IMR-90 (cell line): ENCODE data around the gene OR6J1. TPM values are rescaled to one million over a fixed set of nuclear protein-coding genes. Genes with fewer than 3 reads are reported as not detected.
"Not testable (repeated sequence)": the region's sequence is repeated elsewhere in the genome, so short reads cannot be mapped to it uniquely, and the experiment has no call there.

Source experiments
- ATAC-seq: fragments of 200-7000 bp; cut with Tn5 transposase; 2 replicates; pipeline ENCODE4 v1.9.1; 2020; ENCODE audit warnings: low read depth, mild to moderate bottlenecking, moderate library complexity
- BruUV-seq: library from RNA; stranded (reverse); fragments of 400-500 nt; replicated peaks from 2 replicates; lab custom pipeline; 2021; lab: Mats Ljungman, UMichigan
- CTCF ChIA-PET: fragments of 300-600 bp; formaldehyde crosslinking; extraction: SDS; loops from one replicate; lab custom pipeline; 2021; ENCODE audit warnings: antibody characterized with exemption; lab: Yijun Ruan, JAX
- POLR2A ChIA-PET: fragments of 300-600 bp; sonication (Branson Sonifier 250); formaldehyde crosslinking; loops from one replicate; lab custom pipeline; 2022; ENCODE audit warnings: antibody characterized with exemption; ENCODE audit not compliant: unreplicated experiment; lab: Charles Lee
- DNase-seq: peaks from one replicate; pipeline ENCODE4 v3.0.0; 2013
- H2AFZ ChIP-seq: replicated peaks from 2 replicates; pipeline ENCODE3; 2013; ENCODE audit warnings: low read length, mild to moderate bottlenecking; ENCODE audit not compliant: poor library complexity
- H2AK5ac ChIP-seq: 2 replicates; pipeline ENCODE4 v1.6.1; 2013; ENCODE audit warnings: low read depth, low read length, inconsistent platforms
- H2AK9ac ChIP-seq: replicated peaks from 2 replicates; pipeline ENCODE3; 2013; ENCODE audit warnings: mild to moderate bottlenecking, low read depth, low read length, moderate library complexity; ENCODE audit not compliant: poor library complexity
- H2BK120ac ChIP-seq: 2 replicates; pipeline ENCODE4 v1.6.1; 2013; ENCODE audit warnings: low read depth, low read length, inconsistent platforms
- H2BK15ac ChIP-seq: 3 replicates; pipeline ENCODE4 v1.6.1; 2013; ENCODE audit warnings: low read depth, low read length, inconsistent platforms
- H2BK20ac ChIP-seq: 2 replicates; pipeline ENCODE4 v1.6.1; 2013; ENCODE audit warnings: low read depth, mild to moderate bottlenecking, inconsistent platforms, low read length, moderate library complexity
- H2BK5ac ChIP-seq: 2 replicates; pipeline ENCODE4 v1.6.1; 2013; ENCODE audit warnings: mild to moderate bottlenecking, low read depth, low read length, inconsistent platforms; ENCODE audit not compliant: poor library complexity, severe bottlenecking
- H3K14ac ChIP-seq: replicated peaks from 2 replicates; pipeline ENCODE4 v1.6.1; 2013; ENCODE audit warnings: low read depth, low read length, inconsistent platforms
- H3K18ac ChIP-seq: 2 replicates; pipeline ENCODE4 v1.6.1; 2013; ENCODE audit warnings: low read depth, low read length, control low read depth
- H3K23ac ChIP-seq: 2 replicates; pipeline ENCODE4 v1.6.1; 2013; ENCODE audit warnings: low read depth, low read length, inconsistent platforms
- H3K27ac ChIP-seq: 2 replicates; pipeline ENCODE4 v1.5.1; 2013; ENCODE audit warnings: mild to moderate bottlenecking, control low read depth, low read length; ENCODE audit not compliant: insufficient read depth
- H3K27me3 ChIP-seq: 2 replicates; pipeline ENCODE4 v1.6.1; 2013; ENCODE audit warnings: low read length; ENCODE audit not compliant: control insufficient read depth, insufficient read depth
- H3K36me3 ChIP-seq: 2 replicates; pipeline ENCODE4 v1.6.1; 2013; ENCODE audit warnings: low read length, mixed read lengths; ENCODE audit not compliant: control insufficient read depth, insufficient read depth
- H3K4ac ChIP-seq: 2 replicates; pipeline ENCODE4 v1.6.1; 2013; ENCODE audit warnings: low read depth, low read length, inconsistent platforms
- H3K4me1 ChIP-seq: 2 replicates; pipeline ENCODE4 v1.6.1; 2013; ENCODE audit warnings: low read length, mixed read lengths; ENCODE audit not compliant: control insufficient read depth, insufficient read depth
- H3K4me2 ChIP-seq: 2 replicates; pipeline ENCODE4 v1.6.1; 2013; ENCODE audit warnings: low read depth, mild to moderate bottlenecking, control low read depth, low read length, moderate library complexity
- H3K4me3 ChIP-seq: 2 replicates; pipeline ENCODE4 v1.5.1; 2013; ENCODE audit warnings: low read depth, mild to moderate bottlenecking, control low read depth, low read length, moderate library complexity; ENCODE audit not compliant: insufficient read depth
- H3K56ac ChIP-seq: 2 replicates; pipeline ENCODE4 v1.6.1; 2013; ENCODE audit warnings: low read length, inconsistent platforms; ENCODE audit not compliant: insufficient read depth; ENCODE audit errors: extremely low read depth
- H3K79me1 ChIP-seq, 2 experiments: 2 replicates each; pipeline ENCODE4 v1.6.1; 2013; ENCODE audit warnings: low read length in 2 of 2, inconsistent platforms in 1 of 2, low read depth in 1 of 2
- H3K9ac ChIP-seq: 2 replicates; pipeline ENCODE4 v1.6.1; 2013; ENCODE audit warnings: low read depth, low read length, control low read depth
- H3K9me1 ChIP-seq: 2 replicates; pipeline ENCODE4 v1.6.1; 2013; ENCODE audit warnings: low read length, inconsistent platforms; ENCODE audit not compliant: insufficient read depth
- H3K9me3 ChIP-seq: 2 replicates; pipeline ENCODE4 v1.6.1; 2013; ENCODE audit warnings: low read length; ENCODE audit not compliant: control insufficient read depth, insufficient read depth
- H4K20me1 ChIP-seq: 2 replicates; pipeline ENCODE4 v1.6.1; 2013; ENCODE audit warnings: low read length, inconsistent platforms; ENCODE audit not compliant: insufficient read depth
- H4K5ac ChIP-seq: 2 replicates; pipeline ENCODE4 v1.6.1; 2013; ENCODE audit warnings: mild to moderate bottlenecking, low read depth, low read length, control low read depth
- H4K8ac ChIP-seq, 2 experiments: 2 replicates each; pipeline ENCODE4 v1.6.1; 2013; ENCODE audit warnings: low read depth in 2 of 2, low read length in 2 of 2, control low read depth in 1 of 2, inconsistent platforms in 1 of 2
- H4K91ac ChIP-seq: 2 replicates; pipeline ENCODE4 v1.6.1; 2013; ENCODE audit warnings: low read depth, low read length, inconsistent platforms; ENCODE audit not compliant: insufficient read depth
- BHLHE40 ChIP-seq: fragments of 150-350 bp; IDR thresholded peaks from 2 replicates; pipeline ENCODE4 v1.6.1; 2016; ENCODE audit warnings: mild to moderate bottlenecking, low read depth, low read length
- WGBS, 2 experiments: methylation state at CpG; one replicate each; pipeline versions ENCODE4 v1.1.5 to v1.1.7; 2013; ENCODE audit warnings: missing lambda C conversion rate in 2 of 2; ENCODE audit not compliant: insufficient read length in 1 of 2; ENCODE audit errors: extremely low coverage in 2 of 2; 5-methylcytosine and 5-hydroxymethylcytosine counted together
- dilution Hi-C: fragments of 300-500 bp; cut with HindIII; formaldehyde crosslinking; loops from one replicate; pipeline ENCODE4 v1.14.3; 2018; ENCODE audit warnings: low sequenced_read_pairs; ENCODE audit not compliant: unreplicated experiment
- in situ Hi-C: fragments of 300-500 bp; cut with MboI; formaldehyde crosslinking; loops from 3 replicates; pipeline ENCODE4 v1.14.3; 2019; ENCODE audit warnings: low sequenced_read_pairs, inconsistent platforms, mixed read lengths
- intact Hi-C: fragments of 100-400 bp; cut with micrococcal nuclease; formaldehyde crosslinking; loops from 2 replicates; pipeline ENCODE4 v1.10.0; 2022
- polyA plus RNA-seq, 3 experiments: library from polyadenylated mRNA; depleted of rRNA; stranded (reverse); fragments of >200 nt; gene quantifications; 2 replicates each; pipeline ENCODE4 v1.2.3, GENCODE V29; 2012; ENCODE audit warnings: low replicate concordance in 1 of 3
- total RNA-seq: library from RNA; depleted of rRNA; stranded (reverse); fragments of >200 nt; gene quantifications from 2 replicates; pipeline ENCODE4 v1.2.3, GENCODE V29; 2012
- TF ChIP-seq, protein P1 (sequence below): fragments of 150-350 bp; IDR thresholded peaks from 2 replicates; pipeline ENCODE4 v1.6.1; 2017; ENCODE audit warnings: mild to moderate bottlenecking, antibody characterized with exemption, low read length, low read depth

OR6J1 gene
- total and polyA plus RNA-seq, 2 of the 4 experiments (the other 2 are of a cell fraction), result not detected

DNA sequence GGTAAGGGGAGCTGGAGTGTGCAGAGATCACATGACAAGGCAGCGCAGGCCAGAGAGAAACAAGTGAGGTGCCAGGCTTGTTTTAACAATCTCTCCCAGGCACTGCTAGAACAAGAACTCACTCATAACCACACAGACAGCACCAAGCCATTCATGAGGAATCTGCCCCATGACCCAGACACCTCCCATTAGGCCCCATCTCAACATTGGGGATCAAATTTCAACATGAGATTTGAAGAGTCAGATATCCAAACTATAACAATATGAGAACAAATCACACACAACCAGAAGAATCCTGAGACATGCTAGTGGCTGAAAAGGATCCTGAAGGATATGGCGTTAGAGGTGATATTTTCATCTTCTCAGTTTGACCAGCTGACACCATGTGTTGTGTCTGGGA is 21.9 kb downstream of the OR6J1 start:
- intact Hi-C loops, result no loop called here

DNA sequence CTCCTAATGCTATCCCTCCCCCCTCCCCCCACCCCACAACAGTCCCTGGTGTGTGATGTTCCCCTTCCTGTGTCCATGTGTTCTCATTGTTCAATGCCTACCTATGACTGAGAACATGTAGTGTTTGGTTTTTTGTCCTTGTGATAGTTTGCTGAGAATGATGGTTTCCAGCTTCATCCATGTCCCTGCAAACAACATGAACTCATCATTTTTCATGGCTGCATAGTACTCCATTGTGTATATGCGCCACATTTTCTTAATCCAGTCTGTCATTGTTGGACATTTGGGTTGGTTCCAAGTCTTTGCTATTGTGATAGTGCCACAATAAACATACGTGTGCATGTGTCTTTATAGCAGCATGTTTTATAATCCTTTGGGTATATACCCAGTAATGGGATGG is 28.4 kb downstream of the OR6J1 start:
- BruUV-seq, dilution Hi-C loops, H4K91ac ChIP-seq, H2AK5ac ChIP-seq, H2AFZ ChIP-seq, H2BK20ac ChIP-seq, H3K14ac ChIP-seq, H4K5ac ChIP-seq, H3K4me3 ChIP-seq, in situ Hi-C loops, H4K20me1 ChIP-seq, H3K4me2 ChIP-seq, H3K4ac ChIP-seq, H3K23ac ChIP-seq, H2BK120ac ChIP-seq, CTCF ChIA-PET, H2AK9ac ChIP-seq, ATAC-seq, H2BK5ac ChIP-seq, H3K9ac ChIP-seq, H3K79me1 ChIP-seq, H3K56ac ChIP-seq, H4K8ac ChIP-seq, intact Hi-C loops, H3K9me3 ChIP-seq, H3K18ac ChIP-seq, H3K27me3 ChIP-seq, H3K4me1 ChIP-seq, DNase-seq, H2BK15ac ChIP-seq, POLR2A ChIA-PET, H3K27ac ChIP-seq: not testable (repeated sequence)
- H3K9me1 ChIP-seq, result peaks cover 30% of the 10 kb centered on the region
- WGBS, 2 experiments, result no CpG with 5 or more reads among the region's 2 CpGs
- H3K36me3 ChIP-seq, result peaks cover 16% of the 10 kb centered on the region

More for the DNA sequence above, 21.9 kb downstream of the OR6J1 start:
- Histone ChIP-seq H3K27me3 (no peaks in the 10 kb centered on the region), H4K8ac (no peak overlapping the region), H3K36me3 (no peaks in the 10 kb centered on the region), H2BK15ac (no peak overlapping the region), H4K5ac (no peak overlapping the region), H3K4ac (no peak overlapping the region), H3K79me1 (no peaks in the 10 kb centered on the region), H3K27ac (no peak overlapping the region; the same call in 1 of the 2 replicates), H2AK9ac (peak overlapping the region; percentile 30), H3K4me2 (peak overlapping the region; percentile 27; the same call in 1 of the 2 replicates), H3K4me3 (no peak overlapping the region), H2AFZ (peak overlapping the region; percentile 9), H4K20me1 (no peaks in the 10 kb centered on the region), H2BK120ac (no peak overlapping the region), H3K9me3 (no peaks in the 10 kb centered on the region), H2BK20ac (no peak overlapping the region), H3K4me1 (peaks cover 4% of the 10 kb centered on the region), H3K23ac (no peak overlapping the region), H2AK5ac (no peak overlapping the region), H3K9ac (no peak overlapping the region), H3K18ac (no peak overlapping the region), H2BK5ac (peak overlapping the region; percentile 37), H3K56ac (no peak overlapping the region), H4K91ac (no peak overlapping the region), H3K9me1 (peaks cover 2% of the 10 kb centered on the region), H3K14ac (0 out of 2 replicates have a peak overlapping the region, but pooled peaks have one; percentile 19)
- POLR2A ChIA-PET, result no interaction called here
- in situ Hi-C loops (no loop called here), dilution Hi-C loops (no loop called here)
- ATAC-seq, result peak; percentile 89
- peak; percentile 80 for DNase-seq
- BruUV-seq, result no TSS peak
- WGBS, 2 experiments, result no CpG with 5 or more reads among the region's 2 CpGs
- CTCF ChIA-PET, result interaction anchor here (0.6 kb wide), 1 partner anchor 218 kb away, joined by 7 read pairs; no protein-coding TSS in a partner anchor
- TF ChIP-seq, protein P1, sequence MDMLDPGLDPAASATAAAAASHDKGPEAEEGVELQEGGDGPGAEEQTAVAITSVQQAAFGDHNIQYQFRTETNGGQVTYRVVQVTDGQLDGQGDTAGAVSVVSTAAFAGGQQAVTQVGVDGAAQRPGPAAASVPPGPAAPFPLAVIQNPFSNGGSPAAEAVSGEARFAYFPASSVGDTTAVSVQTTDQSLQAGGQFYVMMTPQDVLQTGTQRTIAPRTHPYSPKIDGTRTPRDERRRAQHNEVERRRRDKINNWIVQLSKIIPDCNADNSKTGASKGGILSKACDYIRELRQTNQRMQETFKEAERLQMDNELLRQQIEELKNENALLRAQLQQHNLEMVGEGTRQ, result peak; percentile 46
- TF ChIP-seq BHLHE40, result no peak
